Fibroblast of the aortic adventitia (primary cell): Measurements from ENCODE around the gene ERBB2. TPM values are rescaled to one million over a fixed set of nuclear protein-coding genes. Genes with fewer than 3 reads are reported as not detected.
A peak's percentile ranks its signal among the peaks of the same experiment; 100 is the strongest.

Experiments used
- DNase-seq: peaks from one replicate; pipeline ENCODE4 v3.0.0-alpha.2; 2010; ENCODE audit warnings: low read depth
- H3K4me3 ChIP-seq: 2 replicates; pipeline ENCODE4 v1.5.1; 2011; ENCODE audit warnings: low read depth, mild to moderate bottlenecking, control low read depth, low read length, moderate library complexity
- CTCF ChIP-seq: IDR thresholded peaks from 2 replicates; pipeline ENCODE4 v1.5.1; 2011; ENCODE audit warnings: mild to moderate bottlenecking, low read length, control low read depth, inconsistent platforms; ENCODE audit not compliant: insufficient read depth
- total RNA-seq: library from RNA; depleted of rRNA; stranded (reverse); fragments of >200 nt; gene quantifications from 2 replicates; pipeline ENCODE4 v1.2.3, GENCODE V29; 2012; ENCODE audit warnings: low replicate concordance

Gene ERBB2
- total RNA-seq, 1 donor = 37.4 TPM

DNA sequence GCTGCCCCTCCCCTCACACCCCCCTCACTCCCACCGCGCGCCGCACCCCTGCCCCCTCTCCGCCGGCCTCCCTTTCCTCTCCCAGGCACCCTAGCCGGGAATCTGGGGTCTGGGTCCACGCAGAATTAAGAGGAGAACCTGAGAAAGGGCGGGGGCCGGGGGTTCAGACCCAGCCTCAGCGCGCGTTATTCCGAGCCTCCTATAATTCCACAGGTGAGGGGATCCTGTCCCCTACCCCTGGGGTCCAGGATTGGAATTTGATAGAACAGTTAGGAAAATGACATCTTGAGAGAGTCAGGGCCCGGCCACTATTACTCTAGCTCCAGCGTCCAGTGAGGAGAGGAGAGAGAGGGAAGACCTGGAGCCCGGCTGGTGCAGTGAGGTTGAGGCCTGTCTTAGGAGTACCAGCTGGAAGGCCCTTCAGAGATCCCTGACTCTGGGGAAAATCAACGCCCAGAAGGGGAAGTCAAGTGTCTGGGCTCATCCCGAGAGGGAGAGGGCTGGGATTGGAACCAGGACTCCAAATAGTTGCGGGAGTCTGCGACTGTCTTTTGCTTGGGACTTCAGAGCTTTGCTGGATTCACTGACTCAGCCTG lies 55.2 kb downstream of the ERBB2 start:
- TF ChIP-seq CTCF = no peak
- DNase-seq = no peak

GRCh38 chr17:39755554-39756379 lies 55.9 kb downstream of the ERBB2 start:
- no peak for DNase-seq
- no peak overlapping the region for H3K4me3 ChIP-seq

More for the DNA sequence above, 55.2 kb downstream of the ERBB2 start:
- peak overlapping the region; percentile 70 for H3K4me3 ChIP-seq

GRCh38 chr17:39756380-39757079 lies 56.7 kb downstream of the ERBB2 start:
- no peak for DNase-seq
- TF ChIP-seq CTCF = no peak
- no peak overlapping the region for H3K4me3 ChIP-seq

More at GRCh38 chr17:39755554-39756379, 55.9 kb downstream of the ERBB2 start:
- TF ChIP-seq CTCF = no peak

DNA sequence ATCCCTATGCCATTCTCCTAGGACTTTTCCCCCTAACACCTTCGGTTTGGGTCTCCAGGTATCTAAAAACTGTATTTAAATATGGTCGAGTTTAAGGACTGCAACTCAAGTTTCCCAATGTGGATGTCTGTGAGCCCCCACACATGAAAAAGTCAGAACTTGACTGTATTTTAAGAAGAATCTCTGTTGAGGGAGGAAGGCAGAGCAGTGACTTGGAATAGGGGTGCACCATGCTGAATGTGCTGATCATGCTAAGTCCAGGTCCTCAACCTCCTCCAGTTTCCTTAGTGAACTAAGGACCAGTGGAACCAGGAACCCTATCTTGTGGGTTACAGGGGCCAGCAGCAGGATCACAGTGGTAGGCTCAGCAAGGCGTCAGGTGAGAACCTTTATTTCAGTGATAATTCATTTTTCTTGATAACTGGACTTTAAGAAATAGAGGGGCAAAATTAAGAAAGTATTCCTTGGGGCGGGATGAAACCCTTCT lies 57.4 kb downstream of the ERBB2 start:
- DNase-seq = no peak
- no peak for TF ChIP-seq CTCF
- H3K4me3 ChIP-seq = no peak overlapping the region

DNA sequence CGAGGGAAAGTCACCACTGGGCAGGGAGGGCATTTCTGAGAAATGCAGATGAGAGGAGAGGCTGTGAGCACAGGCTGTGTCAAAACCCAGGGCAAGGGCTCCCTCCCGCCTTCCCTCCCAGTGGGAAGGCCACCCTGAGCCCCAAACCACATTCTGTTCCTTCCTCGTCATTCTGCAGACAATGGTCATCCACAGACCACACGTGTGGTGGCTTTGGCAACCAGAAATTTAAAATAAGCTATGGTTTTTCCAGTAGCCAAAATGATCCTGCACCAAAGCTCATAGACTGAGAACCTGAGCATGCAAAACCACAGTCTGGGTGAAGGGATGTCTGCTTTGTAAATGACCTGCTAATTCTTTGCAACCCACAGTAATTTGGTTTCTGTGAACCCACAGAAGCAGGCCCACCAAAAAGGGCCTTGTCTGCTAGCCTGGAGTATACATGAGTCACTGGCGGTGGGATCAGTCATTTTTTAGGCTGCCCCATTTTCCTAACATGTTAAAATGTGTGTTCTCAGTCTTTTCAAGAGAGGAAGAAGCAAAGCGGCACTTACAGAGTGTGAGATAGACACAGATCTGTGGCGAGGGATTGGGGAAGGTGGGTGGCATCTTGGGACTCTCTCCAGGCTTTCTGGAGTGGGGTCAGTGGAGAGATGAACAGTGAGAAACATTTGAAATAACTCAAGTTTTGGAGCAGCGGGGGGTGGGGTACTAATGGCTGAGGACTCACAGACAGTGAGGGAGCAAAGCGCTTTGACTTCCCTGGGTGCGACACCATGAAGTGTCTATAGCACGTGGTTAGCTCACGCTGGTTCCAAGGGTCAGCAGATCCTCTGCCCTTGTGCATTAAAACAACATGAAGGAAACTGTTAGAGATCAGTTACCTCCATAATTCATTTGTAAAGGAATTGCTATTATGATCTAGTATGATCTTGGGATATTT lies 58.3 kb downstream of the ERBB2 start:
- H3K4me3 ChIP-seq = no peak overlapping the region
- no peak for TF ChIP-seq CTCF
- no peak for DNase-seq

DNA sequence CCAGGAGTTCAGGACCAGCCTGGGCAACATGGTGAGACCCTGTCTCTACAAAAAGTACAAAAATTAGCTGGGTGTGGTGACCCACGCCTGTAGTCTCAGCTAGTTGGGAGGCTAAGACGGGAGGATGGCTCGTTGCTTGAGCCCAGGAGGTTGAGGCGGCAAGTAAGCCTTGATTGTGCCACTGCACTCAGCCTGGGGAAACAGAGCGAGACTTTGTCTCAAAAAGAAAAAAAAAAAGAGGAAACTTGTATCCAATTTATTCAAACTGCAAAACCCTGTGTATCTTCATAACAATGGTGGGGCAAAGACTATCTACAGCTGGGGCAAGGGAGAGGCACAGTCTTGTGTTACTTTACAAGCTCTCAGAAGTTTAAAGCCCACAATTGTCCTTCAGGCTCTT lies 59.3 kb downstream of the ERBB2 start:
- no peak for TF ChIP-seq CTCF
- no peak overlapping the region for H3K4me3 ChIP-seq

More for the DNA sequence above, 59.3 kb downstream of the ERBB2 start:
- DNase-seq = no peak
